Measurements from ENCODE around the gene RGS21. TPM values are rescaled to one million over a fixed set of nuclear protein-coding genes. Genes with fewer than 3 reads are reported as not detected.

Gene RGS21
- total RNA-seq, 1 donor: not detected

DNA sequence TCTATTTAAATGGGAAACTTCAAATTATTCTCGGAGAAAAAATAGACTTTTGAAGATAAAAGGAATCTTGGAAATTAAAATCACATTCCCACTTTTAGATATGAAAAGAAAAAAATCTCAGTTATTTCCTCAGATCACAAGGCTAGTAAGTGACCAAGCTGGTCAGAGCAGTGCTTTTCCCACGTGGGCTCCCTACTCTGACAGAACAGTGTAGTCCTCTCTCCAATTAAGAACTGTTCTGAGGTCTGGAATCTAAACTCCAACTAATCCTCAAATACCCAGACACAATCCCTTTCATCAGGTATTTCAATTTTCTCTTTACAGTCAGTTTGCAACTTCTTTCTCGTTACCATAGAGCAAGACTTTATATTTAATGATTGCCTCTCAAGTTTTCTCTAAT is 50.6 kb downstream of the RGS21 start:
- DNase-seq (ENCODE audit: low read depth): no peak
- no peak overlapping the region for H3K4me3 ChIP-seq (ENCODE audit: low read depth, low read length)

DNA sequence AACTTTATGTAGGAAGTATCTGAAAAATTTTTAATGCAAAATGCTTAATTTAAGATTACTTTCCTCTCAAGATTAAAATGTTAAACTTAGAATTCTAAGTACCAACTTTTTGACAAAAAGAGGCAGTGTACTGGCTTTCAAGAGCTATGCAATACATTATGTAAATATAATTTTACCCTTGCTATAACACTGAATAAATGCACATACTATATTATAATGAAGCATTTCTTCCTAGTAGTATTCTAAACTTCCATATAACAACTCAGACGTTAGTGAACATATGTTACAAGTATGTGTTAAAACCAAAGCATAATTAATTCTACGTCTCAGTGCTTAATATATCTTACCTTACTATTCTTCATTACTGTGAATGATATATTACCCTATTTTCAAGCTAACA is 58.5 kb downstream of the RGS21 start:
- no peak for DNase-seq (ENCODE audit: low read depth)
- H3K4me3 ChIP-seq (ENCODE audit: low read depth, low read length): no peak overlapping the region
- TF ChIP-seq, protein P1, sequence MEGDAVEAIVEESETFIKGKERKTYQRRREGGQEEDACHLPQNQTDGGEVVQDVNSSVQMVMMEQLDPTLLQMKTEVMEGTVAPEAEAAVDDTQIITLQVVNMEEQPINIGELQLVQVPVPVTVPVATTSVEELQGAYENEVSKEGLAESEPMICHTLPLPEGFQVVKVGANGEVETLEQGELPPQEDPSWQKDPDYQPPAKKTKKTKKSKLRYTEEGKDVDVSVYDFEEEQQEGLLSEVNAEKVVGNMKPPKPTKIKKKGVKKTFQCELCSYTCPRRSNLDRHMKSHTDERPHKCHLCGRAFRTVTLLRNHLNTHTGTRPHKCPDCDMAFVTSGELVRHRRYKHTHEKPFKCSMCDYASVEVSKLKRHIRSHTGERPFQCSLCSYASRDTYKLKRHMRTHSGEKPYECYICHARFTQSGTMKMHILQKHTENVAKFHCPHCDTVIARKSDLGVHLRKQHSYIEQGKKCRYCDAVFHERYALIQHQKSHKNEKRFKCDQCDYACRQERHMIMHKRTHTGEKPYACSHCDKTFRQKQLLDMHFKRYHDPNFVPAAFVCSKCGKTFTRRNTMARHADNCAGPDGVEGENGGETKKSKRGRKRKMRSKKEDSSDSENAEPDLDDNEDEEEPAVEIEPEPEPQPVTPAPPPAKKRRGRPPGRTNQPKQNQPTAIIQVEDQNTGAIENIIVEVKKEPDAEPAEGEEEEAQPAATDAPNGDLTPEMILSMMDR (IDR thresholded peaks at IDR 0.05; ENCODE audit: insufficient read depth, low read length): no peak

More for the DNA sequence above, 50.6 kb downstream of the RGS21 start:
- TF ChIP-seq, protein P1 (IDR thresholded peaks at IDR 0.05; ENCODE audit: insufficient read depth, low read length): no peak

DNA sequence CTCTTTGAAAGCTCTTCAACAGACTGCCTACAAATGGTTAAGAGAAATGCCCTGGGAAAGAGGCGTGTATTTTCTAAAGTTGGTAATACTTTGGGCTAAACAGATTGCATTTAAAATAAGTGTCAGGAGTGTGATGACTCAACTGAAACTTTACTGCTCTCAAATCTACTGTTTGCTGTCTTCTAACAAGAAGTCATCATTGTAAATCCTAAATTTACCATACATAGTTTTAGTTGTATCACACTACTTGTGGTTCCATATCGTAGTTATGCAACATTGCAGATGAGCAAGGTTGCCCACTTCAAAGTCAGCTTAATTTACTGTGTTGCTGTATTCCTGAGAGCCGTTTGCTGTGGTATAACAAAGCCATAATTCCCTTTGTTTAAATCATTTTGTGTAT is 59.6 kb downstream of the RGS21 start:
- no peak for DNase-seq (ENCODE audit: low read depth)
- H3K4me3 ChIP-seq (ENCODE audit: low read depth, low read length): no peak overlapping the region
- TF ChIP-seq, protein P1 (IDR thresholded peaks at IDR 0.05; ENCODE audit: insufficient read depth, low read length): no peak

DNA sequence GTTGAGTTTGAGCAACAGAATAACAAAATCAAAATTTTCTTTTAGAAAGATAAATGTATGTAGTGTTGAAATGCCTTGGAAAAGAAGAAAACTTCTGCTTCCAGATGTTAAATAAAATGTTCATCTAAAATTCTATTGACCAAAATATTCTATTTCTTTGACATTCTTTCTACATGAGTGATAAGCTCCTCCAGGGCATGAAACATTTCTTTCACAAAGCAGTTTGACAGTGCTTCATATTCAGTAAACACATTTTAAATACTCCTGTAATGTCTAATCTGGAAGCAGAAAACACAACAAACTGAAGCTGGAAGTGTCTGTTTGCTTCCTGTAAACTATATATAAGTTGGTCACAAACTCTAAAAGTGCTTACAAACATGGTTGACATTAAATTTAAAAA is 61.5 kb downstream of the RGS21 start:
- no peak overlapping the region for H3K4me3 ChIP-seq (ENCODE audit: low read depth, low read length)
- TF ChIP-seq, protein P1 (IDR thresholded peaks at IDR 0.05; ENCODE audit: insufficient read depth, low read length): no peak
- no peak for DNase-seq (ENCODE audit: low read depth)

DNA sequence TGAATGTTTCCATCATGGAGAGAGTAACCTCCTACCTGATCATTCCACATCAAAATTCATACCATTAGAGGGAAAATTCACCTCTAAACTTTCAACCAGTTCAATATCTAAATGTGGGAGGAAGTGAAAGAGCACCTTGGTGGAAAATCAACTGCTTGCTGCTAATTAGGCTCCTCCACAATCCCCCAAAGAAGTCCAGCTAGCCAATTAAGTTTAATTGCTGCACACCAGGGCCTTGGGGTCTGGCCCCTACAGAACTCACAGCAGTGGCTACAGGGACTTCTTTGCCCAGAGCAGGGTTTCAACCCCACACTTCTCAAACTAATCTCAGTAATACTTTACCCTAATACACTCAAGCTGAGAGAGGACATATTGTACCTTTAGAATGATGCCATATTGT is 62.1 kb downstream of the RGS21 start:
- no peak overlapping the region for H3K4me3 ChIP-seq (ENCODE audit: low read depth, low read length)
- no peak for DNase-seq (ENCODE audit: low read depth)
- TF ChIP-seq, protein P1 (IDR thresholded peaks at IDR 0.05; ENCODE audit: insufficient read depth, low read length): no peak

DNA sequence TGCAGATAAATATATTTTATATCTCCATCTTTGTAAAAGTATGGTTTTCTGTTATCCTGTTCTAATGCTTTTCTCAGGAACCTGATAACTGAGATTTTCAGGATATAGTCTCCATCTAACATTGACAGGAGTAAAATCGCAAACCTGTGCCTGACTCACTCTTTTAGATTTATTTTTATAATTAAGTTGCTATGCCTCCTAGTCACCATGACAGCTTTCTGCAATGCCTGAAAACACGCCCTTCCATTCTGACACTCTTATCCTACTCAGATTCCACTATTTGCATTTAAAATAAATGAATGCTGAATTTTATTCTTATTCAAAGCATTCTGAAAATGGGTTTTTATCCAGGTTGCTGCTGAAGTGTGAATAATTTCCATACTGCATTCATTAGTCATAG is 62.8 kb downstream of the RGS21 start:
- no peak for DNase-seq (ENCODE audit: low read depth)
- no peak overlapping the region for H3K4me3 ChIP-seq (ENCODE audit: low read depth, low read length)
- TF ChIP-seq, protein P1 (IDR thresholded peaks at IDR 0.05; ENCODE audit: insufficient read depth, low read length): no peak

DNA sequence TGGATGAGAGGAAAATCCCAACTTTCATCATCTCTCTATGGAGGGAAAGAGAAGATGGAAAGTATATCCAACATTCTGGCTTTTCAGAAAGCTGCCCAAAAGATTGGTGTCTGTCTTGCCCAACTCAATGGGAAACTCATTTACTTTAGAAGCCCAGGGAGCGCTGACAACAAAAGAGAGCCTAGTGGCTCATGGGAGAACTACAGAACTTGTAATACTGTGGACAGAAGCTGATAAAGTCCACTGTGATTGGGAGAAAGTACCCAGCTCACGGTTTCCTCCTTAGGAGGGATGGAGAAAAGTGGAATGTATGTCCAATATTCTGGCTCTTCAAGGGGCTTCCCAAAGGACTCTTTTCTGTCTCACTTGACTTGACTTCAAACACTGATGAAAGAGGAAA is 66.0 kb downstream of the RGS21 start:
- no peak overlapping the region for H3K4me3 ChIP-seq (ENCODE audit: low read depth, low read length)
- DNase-seq (ENCODE audit: low read depth): no peak
- TF ChIP-seq, protein P1 (IDR thresholded peaks at IDR 0.05; ENCODE audit: insufficient read depth, low read length): no peak

All from fibroblast of the aortic adventitia (primary cell).